Suppressor macrophage (primary cell): ENCODE measurements around the gene NOSTRIN.
A peak's percentile ranks its signal among the peaks of the same experiment; 100 is the strongest.

Experiments
- DNase-seq, 4 experiments: peaks; one replicate each; pipeline ENCODE4 v3.0.0-alpha.2; 2020 to 2022

NOSTRIN gene

DNA sequence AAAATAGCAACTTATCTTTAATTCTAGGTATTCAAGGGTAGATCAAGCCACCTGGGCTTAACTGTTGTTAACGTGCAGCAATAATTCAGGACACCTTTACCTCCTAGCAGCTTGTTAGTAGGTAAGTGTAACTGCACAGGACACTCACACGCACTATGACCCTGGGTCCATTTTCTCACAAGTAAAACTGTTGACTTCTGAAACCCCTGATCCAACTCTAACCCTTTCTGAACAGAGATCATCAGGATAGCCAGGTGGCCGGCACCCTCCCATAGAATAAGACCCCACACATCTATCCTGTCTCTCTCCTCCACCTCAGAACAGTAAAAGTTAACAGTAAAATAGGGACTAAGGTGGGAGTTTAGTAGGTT, 87.2 kb downstream of the NOSTRIN start:
- DNase-seq = peak in 1 of 4 experiments; percentile 4

DNA sequence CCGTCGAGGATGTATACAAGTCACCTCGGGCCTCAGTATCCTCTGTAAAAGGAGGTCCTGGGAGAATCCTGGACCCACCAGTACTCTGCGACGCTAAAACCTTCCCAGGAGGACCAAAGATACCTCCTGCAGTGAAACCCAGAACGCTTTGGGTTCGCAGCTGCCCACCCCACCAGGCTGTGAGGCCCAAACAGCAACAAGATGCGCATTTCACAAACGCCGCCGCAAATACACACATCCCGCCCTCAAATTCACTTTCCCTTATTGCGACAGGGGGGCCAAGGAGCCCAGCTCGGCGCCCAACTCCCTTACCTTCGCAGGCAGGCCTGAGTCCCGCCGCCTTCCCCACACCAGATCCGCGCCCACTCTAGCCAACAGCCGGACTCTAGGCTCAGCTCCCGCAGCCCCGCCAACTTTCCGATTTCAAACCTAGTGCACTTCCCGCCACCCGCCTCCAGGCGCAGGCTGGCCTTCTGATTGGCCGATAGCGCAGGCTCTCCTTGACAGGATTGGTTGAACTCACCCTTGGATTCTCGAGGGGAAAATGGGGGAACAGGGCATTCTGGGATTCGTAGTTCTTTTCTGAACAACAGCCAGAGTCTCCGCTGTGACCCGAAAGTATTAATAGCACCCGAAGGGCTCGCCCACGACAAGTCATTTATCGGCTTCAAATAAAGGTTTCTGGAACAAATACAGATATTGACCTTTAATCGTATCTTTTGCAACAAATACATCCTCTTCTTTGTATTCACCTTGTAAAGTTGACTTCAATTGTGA, 87.8 kb downstream of the NOSTRIN start, which contains the start of gene SPC25:
Gene SPC25 (minus strand): TSS at position 425 of the 777 bp plus-strand sequence. CDS start 911 bp downstream, outside the sequence.
- DNase-seq = peak; percentile 92 to 94 (median 94)

DNA sequence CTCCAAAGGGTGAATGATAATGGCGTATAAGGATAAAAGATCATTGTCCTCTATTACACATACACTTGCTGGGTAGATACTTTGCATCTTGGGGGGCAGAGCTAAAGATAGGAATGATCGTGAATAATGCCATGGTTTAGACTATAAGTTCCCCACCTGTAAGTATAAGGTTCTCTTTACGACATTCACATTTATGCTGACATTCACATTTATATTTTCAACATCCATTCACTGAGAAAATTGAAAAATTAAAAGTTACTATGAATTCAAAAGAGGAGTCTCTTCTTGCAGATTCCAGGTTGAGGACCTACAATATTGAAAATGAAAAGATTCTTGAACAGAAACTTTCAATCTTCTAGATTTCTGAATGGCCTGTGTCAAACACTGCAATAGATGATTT, 89.9 kb downstream of the NOSTRIN start:
- DNase-seq = no peak

DNA sequence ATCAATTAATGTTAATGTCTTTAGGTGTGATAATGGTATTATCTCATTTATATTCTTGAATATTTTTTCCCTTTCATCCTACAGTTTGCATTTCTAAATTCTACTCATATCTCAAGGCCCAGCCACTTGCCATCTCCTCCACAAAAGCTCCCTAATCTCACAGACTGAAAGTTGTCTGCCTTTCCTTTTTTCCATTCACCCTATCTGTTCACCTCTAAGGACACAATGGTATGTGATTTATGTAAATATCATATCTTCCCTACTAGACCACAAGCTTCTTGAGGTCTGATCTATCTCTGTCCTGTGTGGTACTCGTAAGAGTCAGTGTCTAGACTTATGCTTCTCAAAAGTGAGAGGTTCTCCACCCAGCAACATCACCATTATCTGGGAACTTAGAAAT, 91.7 kb downstream of the NOSTRIN start:
- no peak for DNase-seq

DNA sequence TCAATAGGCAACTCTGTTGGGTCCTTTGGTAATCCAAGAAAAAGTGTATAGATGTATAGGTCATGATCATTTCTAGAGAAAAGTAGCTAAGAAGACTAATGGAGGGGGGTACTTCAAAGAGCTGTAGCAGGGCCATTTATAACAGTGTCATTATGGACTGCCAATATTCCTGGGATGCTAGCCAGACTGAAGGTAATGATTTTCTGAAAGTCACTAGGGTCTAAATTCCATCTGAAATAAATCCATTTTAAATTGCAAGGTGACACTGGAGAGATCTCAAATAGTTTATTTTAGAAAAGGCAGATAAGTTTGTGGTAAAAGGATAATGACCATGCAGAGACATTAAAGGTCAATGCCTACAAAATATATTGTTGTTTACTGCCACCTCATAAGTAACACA, 92.3 kb downstream of the NOSTRIN start:
- no peak for DNase-seq

DNA sequence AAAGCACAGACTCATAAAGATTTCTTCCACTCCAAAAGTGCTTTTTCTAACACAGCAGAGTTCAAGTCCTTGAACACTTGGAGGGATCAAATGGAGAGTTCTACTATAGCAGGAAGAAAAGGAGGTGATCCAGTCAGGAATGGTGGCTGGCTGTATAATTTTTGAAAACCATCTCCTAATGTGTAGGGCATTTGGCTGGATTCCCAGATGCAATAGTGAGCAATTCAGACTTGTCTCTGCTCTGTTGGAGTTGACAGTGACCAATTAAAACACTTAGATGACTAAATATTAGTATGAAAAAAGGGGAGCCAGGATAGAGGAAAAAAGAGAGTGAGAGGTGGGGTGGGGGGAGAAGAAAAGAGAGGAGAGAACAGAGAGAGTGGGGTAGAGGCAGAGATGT, 93.3 kb downstream of the NOSTRIN start:
- no peak for DNase-seq

DNA sequence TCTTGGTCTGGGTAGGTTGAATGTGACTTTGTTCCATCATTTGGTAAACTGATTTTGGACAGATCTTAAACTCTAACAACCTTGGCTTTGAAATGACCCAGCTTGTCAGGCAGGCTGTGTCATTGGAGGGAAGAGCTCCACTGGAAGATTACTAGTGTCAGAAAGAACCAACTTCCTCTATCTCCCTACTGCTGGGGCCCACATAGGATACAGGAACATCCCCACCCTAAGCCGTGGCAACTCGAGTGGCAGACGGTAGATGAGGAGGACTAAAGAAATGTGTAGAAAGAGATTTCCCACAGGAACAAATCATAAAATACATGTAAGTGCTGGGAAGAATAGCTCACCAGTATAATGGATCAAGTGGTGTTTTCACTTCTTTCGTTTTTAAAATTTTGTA, 94.3 kb downstream of the NOSTRIN start:
- DNase-seq = peak; percentile 11 to 42 (median 26)

DNA sequence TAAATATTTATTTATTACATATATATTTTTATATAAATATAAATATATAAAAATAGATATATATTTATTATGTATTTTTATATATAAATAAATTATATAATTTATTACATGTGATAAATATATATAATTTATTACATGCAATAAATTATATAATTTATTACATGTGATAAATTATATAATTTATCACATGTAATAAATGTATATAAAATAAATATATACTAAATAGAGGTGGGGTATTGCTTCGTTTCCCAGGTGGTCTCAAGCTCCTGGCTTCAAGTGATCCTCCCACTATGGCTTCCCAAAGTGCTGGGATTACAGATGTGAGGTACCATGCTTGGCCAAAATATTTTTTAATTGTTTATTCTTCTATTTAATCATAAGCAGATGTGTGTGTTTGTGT, 95.0 kb downstream of the NOSTRIN start:
- DNase-seq = no peak

DNA sequence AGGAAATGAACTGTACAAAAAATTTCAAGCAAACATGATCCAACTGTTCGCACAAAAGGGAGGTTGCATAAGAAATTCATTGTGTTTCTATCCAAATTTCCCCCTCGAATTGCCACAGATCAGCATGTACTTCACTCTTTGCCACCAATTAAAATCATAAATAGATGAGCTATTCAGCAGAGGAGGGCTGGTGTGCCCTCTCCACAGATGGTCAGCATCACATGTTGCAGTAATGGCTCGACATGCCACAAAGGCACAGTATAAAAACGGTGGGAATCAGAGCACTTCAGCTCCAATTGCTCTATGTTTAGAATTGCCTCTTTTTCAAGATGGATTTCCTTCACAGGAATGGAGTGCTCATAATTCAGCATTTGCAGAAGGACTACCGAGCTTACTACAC, 98.6 kb downstream of the NOSTRIN start, which contains the start of gene G6PC2:
Gene G6PC2 (plus strand): TSS at position 289 of the 400 bp plus-strand sequence. CDS start 41 bp downstream, at position 330.
- no peak for DNase-seq

DNA sequence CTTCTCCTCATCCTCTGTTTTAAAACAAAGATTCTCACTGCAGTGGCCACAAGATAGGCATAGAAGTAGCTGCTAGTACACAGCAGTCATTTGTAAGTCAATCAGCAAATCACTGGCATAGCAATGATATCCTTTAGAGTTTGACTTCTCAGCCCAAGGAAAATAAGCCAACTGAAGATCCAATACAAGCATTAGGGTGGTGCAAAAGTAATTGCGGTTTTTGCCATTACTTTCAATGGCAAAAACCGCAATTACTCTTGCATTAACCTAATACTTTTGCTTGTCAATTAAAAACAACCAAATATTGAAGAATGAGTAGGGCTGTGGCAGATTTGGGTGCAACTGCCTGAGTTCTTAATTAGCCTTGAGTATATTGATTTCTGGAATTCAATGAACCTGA, 101.5 kb downstream of the NOSTRIN start:
- no peak for DNase-seq

DNA sequence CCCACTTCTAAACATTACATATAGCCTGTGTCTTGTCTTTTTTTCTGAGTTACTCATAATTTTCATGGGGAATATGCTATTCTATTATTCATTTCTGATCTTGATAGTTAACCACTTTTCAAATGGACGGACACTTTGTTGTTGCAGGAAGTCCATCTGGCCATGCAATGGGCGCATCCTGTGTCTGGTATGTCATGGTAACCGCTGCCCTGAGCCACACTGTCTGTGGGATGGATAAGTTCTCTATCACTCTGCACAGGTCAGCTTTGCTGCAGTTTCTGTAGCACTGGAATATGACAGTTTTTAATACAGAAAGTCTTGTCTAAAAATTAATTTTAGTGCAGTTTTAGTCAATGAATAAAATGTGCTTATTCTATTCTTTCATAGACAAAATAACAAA, 101.9 kb downstream of the NOSTRIN start:
- no peak for DNase-seq

DNA sequence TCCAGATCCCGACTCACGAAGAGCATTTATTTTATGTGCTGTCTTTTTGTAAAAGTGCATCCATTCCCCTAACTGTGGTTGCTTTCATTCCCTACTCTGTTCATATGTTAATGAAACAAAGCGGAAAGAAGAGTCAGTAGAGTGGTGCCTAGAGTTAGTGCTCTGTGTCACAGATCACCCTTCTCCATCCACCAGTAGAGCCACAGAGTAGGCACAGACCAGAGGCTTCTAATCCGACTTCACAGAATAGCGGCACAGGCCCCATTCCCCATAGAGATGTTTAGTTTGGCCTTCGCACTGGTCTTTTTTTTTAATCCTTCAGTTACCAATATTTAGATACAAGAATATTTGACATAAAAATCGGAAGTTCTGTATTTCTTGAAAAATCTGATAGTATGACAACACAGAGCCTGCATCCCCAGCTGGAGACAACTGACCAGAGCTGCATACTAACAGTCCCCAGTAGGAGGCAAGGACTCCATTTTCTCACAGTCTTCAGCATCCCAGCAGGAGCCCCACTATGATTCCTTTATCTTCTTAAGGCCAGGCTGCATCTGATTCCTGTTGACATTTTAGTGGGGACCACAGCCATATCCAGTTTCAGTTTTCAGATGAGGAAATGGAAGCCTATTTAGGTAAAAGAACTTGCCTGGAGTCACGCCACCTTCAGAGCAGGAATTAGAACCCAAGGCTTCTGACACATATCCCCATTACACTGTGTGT, 105.7 kb downstream of the NOSTRIN start:
- DNase-seq = no peak

DNA sequence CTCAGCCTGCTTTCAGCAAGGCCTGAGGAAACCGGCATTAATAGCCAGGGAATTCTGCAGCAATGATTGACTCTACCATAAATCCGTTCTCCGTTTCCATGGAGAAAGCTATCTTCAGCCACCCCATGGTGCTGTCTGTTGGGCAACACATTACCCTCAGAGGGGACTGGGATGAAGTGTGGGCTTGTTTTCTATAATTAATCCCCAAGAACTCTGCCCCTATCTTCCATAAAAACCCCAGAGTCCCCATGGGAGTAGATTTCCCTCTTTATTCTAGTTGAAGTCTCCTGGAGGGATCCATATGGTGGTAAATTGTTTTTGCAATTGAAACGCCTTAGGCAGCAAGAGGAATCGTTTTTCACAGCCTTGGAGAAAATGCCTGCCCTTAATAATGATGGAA, 107.9 kb downstream of the NOSTRIN start:
- DNase-seq = no peak

DNA sequence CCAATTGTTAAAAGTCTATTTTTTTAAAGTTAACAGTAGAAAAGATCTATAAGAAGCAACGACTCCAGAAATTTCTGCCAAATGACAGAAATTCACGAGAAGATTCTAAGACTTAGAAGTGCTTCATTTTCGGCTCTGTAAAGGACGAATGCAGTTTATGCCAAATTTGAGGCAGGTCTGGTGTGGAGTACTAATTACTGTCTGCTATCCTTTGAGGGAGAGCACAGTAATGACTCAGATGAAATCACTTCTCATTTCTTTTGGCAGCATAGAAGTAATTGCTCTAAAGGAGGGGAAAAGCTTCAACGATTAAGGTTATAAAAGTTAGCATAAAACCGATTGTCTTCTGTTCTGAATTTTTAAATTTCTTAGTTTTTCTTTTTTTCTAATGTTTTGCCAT, 110.0 kb downstream of the NOSTRIN start:
- DNase-seq = no peak

DNA sequence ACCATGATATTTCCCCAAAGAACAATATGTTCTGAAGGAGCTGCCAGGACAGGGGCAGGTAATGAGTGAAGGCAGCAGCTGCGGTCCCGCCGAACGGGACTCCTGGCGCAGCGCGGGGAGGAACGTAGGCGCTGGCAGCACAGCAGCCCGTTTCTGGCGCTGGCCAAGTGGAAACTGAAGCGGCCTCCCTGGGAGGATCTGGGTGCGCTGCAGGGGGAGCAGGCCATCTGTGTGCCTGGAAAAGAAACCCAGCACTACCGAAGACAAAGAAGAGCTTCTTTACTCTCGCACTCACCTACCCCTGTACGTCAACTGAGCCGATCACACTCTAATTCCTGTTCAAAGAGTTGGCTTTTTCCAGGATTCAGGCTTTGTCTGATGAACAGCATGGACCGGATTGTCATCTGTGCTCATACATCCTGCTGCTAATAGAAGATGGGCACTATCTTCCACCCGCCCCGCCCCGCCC, 110.5 kb downstream of the NOSTRIN start:
- peak in 2 of 4 experiments; percentile 36 to 40 for DNase-seq

DNA sequence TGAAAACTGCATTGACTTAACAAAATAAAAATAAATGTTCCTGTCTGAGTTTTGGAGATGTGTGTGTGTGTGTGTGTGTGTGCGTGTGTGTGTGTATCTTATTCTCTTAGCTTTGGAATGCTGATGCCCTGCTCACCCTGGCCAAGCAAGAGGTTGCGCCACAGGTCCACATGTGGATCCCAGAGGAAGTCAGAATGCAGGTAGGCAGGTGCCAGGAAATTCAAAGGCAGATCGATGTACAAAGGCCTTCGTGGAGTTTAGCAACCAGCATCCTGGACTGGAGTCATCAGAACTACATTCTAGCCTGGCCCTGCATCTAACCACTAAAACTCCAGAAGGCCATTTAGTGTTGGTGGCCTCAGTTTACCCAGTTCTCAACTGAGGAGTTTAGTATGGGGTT, 111.1 kb downstream of the NOSTRIN start:
- no peak for DNase-seq
